GM12864 (cell line): ENCODE measurements around the gene PROX2.

Experiments used
- DNase-seq: peaks from one replicate; pipeline ENCODE4 v3.0.0-alpha.2; 2011; ENCODE audit warnings: low read depth
- H3K4me3 ChIP-seq: 2 replicates; pipeline ENCODE4 v1.5.1; 2011; ENCODE audit warnings: mild to moderate bottlenecking, low read depth, low read length, control low read depth
- CTCF ChIP-seq: IDR thresholded peaks from 2 replicates; pipeline ENCODE4 v1.5.1; 2011; ENCODE audit warnings: low read depth, mild to moderate bottlenecking, moderate library complexity, low read length, control low read depth, inconsistent platforms; ENCODE audit errors: missing control alignments

PROX2 gene

GRCh38 chr14:74893614-74894091 lies 17.7 kb upstream of the PROX2 start:
- H3K4me3 ChIP-seq = no peak overlapping the region
- no peak for DNase-seq
- no peak for TF ChIP-seq CTCF

GRCh38 chr14:74892745-74893144 lies 16.8 kb upstream of the PROX2 start:
- no peak overlapping the region for H3K4me3 ChIP-seq
- no peak for DNase-seq
- no peak for TF ChIP-seq CTCF

GRCh38 chr14:74891870-74892269 lies 15.9 kb upstream of the PROX2 start:
- no peak overlapping the region for H3K4me3 ChIP-seq
- TF ChIP-seq CTCF = no peak
- no peak for DNase-seq

GRCh38 chr14:74890262-74890661 lies 14.3 kb upstream of the PROX2 start:
- H3K4me3 ChIP-seq = no peak overlapping the region
- DNase-seq = no peak
- no peak for TF ChIP-seq CTCF

DNA sequence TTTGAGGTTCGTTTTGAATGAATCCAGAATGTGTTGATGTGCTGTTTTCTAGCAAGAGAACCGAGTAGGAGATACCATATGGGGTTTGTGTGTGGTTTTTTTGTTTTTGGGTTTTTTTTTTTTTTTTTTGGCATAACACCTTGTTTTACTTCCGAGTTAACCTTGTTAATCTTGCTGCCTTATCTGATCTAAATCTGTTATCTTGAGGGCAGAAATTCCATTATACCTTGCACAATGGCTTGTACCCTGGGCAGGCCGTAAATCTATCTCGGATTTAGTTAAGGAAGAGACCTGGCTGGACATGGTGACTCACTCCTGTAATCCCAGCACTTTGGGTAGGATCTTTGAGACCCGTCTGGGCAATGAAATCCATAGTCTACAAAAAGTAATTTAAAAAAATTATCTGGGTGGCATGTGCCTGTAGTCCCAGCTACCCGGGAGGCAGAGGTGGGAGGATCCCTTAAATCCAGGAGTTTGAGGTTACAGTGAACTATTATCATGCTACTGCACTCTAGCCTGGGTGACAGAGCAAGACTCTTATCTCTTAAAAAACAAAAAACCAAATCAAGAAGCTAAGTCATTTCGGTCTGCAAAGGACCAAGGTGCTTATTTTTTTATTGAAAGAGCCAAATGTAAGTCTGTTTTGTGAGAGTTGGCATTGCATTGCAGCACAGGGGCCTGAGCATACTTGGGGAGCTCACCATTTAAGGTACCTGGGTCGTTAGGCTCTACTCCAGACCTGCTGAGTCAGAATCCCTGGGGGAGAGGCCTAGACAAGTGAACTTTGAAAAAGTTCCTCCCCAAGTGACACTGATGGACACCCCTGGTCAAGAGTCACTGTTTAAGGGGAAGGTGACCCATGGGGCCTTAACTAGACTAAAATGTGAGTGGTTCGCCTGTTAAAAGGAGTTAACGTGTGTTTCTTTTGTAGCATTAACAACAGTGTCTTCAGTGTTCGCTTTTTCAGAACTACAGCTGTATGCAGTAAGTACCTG lies 12.5 kb upstream of the PROX2 start:
- DNase-seq = no peak

DNA sequence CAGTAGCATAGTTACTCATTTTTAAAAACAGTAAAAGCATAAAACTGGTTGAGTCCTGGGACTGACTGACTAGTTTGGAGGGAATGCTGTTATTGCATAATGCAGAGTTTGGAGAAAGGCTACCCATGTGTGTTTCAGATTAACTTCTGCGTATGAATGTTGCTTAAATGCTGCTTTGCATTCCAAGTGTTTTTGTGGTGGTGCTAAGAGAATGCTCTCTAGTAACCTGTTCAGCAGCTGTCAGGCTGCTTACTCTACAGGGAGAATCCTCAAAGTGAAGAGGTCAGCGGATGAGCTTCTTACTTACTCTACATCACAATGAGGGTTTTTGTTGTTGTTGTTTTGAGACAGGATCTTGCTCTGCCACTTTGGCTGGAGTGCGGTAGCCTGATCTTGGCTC lies 10.1 kb upstream of the PROX2 start:
- no peak for DNase-seq

More for the DNA sequence above, 12.5 kb upstream of the PROX2 start:
- TF ChIP-seq CTCF = no peak
- H3K4me3 ChIP-seq = no peak overlapping the region

More for the DNA sequence above, 10.1 kb upstream of the PROX2 start:
- H3K4me3 ChIP-seq = no peak overlapping the region
- no peak for TF ChIP-seq CTCF
